ENCODE results near the gene ALDH3A2. TPM values are rescaled to one million over a fixed set of nuclear protein-coding genes. Genes with fewer than 3 reads are reported as not detected.

ALDH3A2 gene
- total RNA-seq, 1 donor from 2014 or later = 38.1 TPM

DNA sequence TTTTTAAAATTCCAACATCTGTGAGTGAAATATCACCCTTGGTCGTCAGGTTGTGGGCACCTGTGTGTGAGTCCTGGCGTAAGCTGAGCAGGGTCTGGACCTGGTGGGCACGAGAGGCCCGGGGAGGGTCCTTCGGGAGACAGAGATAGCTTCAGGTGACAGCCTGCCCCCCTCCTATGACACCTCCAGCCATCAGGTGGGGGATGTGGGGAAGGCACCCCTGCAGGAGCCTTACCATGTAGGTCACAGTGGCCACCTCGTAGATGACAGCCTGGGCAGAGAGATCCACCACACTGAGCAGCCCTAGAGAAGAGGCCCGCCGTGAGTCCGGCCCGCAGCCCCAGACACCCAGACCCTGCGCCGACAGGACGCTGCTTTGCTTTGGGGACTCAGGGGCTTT, 56.6 kb downstream of the ALDH3A2 start:
- Mint-ChIP-seq H3K36me3 (ENCODE audit: low read depth) (no peaks in the 10 kb centered on the region), H3K4me3 (no peak overlapping the region), H3K27ac (no peak overlapping the region), H3K27me3 (ENCODE audit: insufficient read depth) (no peaks in the 10 kb centered on the region), H3K4me1 (ENCODE audit: low read depth) (no peaks in the 10 kb centered on the region), H3K9me3 (no peaks in the 10 kb centered on the region)
- intact Hi-C loops (cut with micrococcal nuclease) = no loop called here
- no peak for DNase-seq (ENCODE audit: low spot score)

DNA sequence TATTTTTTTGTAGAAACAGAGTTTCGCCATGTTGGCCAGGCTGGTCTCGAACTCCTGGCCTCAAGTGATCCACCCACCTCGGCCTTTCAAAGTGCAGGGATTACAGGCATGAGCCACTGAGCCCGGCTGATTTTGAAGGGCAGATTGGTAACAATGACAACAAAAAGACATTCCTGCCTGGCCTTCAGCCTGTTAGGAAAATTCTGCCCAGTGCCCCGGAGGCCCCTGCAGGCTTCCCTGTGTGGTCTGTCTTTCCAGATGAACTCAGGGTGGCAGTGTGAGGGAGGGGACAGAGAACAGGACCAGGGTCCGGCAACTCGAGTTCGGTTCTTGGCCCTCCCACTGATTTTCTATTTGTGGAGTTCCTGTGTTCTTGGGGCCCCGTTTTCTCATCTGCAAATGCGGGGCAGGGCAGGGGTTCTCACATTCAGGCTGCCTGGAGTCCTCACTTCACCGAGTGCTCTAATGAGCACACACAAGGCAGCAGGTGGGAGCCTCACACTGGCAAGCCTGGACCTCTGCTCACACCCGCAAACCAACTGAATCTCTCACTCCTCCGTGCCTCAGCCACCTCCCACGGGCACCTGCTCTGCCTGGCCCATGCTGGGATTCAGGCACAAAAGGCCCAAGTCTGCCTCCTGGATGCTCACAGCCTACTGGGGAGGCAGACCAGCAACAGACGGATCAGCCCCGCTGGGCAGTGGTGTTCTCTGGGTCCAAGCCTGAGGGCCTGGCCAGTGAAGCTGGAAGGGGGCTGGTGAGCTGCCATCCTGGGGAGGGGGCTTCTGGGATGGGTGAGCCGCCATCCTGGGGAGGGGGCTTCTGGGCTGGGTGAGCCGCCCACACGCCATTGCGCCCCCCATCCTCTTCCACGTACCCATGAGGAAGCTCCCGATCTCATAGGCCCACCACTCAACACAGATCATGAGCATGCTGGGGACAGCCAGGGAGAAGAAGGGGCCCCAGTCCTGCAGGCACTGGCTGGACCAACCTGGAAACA, 57.5 kb downstream of the ALDH3A2 start:
- Mint-ChIP-seq H3K4me3 (no peak overlapping the region), H3K9me3 (no peaks in the 10 kb centered on the region), H3K4me1 (ENCODE audit: low read depth) (no peaks in the 10 kb centered on the region), H3K27me3 (ENCODE audit: insufficient read depth) (no peaks in the 10 kb centered on the region), H3K36me3 (ENCODE audit: low read depth) (no peaks in the 10 kb centered on the region), H3K27ac (no peak overlapping the region)
- no peak for DNase-seq (ENCODE audit: low spot score)
- intact Hi-C loops (cut with micrococcal nuclease) = no loop called here

DNA sequence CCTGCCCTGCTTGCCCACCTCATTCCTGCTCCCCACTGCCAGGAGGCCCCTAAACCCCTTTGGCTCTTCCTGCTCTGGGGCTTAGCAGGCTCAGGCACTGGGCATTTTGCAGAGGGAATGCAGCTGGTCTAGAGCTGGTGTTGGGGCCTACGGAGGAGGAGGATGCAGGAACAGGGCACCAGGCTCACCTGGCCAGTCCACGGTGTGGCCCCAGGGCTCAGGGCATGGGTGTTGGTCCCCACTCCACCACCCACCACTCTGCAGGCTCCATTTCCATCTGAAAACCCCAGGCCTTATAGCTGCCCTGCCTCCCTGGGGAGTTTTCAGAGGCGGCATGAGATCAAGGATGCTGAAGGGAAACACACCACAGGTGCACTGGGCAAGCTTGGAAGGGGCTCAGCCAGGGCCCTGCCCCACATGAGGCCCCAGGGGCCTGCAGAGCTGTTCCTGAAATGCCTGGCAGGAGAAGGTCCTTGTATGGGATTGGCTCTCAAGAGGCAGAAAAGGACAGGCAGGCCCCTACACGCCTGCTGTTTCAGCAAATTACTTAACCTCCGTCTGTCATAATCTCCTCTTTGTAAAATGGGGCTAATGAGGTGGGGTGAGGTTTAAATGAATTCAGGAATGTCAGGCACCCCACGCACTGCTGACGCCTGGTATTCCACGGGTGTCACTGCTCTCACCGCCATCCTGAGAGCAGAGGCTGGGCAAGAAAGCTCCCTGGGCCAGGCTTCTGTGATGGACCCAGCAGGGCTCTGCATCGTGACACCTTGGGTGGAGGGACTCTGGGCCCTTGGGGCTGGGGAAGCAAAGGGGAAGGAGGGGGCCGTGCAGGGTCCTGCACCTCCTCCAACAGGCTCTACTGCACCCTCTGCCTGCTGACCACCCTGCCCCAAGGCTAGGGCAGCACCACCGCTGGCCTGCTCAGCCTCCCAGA, 58.5 kb downstream of the ALDH3A2 start:
- Mint-ChIP-seq H3K27me3 (ENCODE audit: insufficient read depth) (no peaks in the 10 kb centered on the region), H3K4me1 (ENCODE audit: low read depth) (no peaks in the 10 kb centered on the region), H3K4me3 (no peak overlapping the region), H3K27ac (no peak overlapping the region), H3K9me3 (no peaks in the 10 kb centered on the region), H3K36me3 (ENCODE audit: low read depth) (no peaks in the 10 kb centered on the region)
- no peak for DNase-seq (ENCODE audit: low spot score)
- intact Hi-C loops (cut with micrococcal nuclease) = no loop called here

DNA sequence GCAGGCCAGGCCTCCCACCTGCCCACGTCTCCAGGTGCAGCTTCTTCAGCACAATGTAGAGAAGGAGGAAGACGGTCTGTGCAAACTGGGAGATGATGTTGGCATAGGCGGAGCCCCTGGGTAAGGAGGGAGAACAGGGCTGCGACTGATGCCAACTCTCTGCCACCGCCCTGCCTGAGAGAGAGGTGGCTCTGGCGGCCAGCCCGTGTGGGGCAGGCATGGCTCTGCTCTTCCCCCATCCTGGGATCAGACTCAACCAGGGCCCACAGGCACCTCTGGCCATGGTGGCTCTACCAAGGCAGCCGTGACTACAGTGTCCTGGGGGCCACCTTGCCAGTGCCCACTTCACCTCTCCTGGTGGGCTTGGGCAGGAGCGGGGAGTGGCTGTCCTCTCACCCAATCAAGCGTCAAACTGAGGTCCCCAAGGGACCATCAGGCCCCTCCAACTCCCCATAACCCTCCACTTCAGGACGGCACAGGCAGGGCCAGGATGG, 59.2 kb downstream of the ALDH3A2 start:
- H3K27me3 Mint-ChIP-seq (ENCODE audit: insufficient read depth) = no peaks in the 10 kb centered on the region
- no peak for DNase-seq (ENCODE audit: low spot score)
- no peaks in the 10 kb centered on the region for H3K4me1 Mint-ChIP-seq (ENCODE audit: low read depth)
- H3K36me3 Mint-ChIP-seq (ENCODE audit: low read depth) = no peaks in the 10 kb centered on the region
- no peaks in the 10 kb centered on the region for H3K9me3 Mint-ChIP-seq
- no peak overlapping the region for H3K27ac Mint-ChIP-seq
- no peak overlapping the region for H3K4me3 Mint-ChIP-seq
- intact Hi-C loops (cut with micrococcal nuclease) = no loop called here

DNA sequence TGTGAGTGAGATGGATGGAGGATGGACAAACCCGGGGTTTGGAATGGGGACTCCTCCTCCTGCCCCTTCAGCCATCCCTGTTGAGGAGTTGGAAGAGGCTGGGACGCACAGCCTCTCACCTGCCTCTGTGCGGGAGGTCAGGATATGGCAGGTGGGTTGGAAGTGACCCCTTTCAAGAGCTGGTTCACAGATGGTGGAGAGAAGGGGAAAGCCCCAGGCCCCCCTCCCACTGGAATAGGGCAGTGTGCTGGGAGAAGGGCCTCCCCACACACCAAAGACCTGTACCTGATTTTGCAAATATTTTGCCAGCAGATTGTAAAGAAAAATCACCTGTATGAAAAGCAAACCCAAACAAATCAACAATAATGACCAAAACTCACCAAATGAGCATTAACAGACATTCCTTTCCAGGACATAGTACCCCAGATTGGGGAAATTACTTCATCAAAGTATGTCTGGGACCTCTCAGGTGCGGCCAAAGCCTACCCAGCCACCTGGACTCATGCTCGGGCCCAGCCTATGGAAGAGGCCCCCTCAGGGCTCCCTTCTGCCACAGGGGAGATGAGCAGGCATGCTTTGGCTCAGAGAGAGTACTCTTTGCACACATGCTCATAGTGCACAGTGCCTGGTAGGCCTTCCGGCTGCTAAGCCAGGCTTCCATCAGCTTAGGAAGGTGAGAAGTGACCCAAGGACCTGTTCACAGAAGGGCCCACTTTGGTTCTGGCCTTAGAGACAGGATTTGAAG, 60.1 kb downstream of the ALDH3A2 start:
- Mint-ChIP-seq H3K27me3 (ENCODE audit: insufficient read depth) (no peaks in the 10 kb centered on the region), H3K36me3 (ENCODE audit: low read depth) (no peaks in the 10 kb centered on the region), H3K4me3 (no peak overlapping the region), H3K4me1 (ENCODE audit: low read depth) (no peaks in the 10 kb centered on the region), H3K27ac (no peak overlapping the region), H3K9me3 (no peaks in the 10 kb centered on the region)
- DNase-seq (ENCODE audit: low spot score) = no peak
- intact Hi-C loops (cut with micrococcal nuclease) = no loop called here

DNA sequence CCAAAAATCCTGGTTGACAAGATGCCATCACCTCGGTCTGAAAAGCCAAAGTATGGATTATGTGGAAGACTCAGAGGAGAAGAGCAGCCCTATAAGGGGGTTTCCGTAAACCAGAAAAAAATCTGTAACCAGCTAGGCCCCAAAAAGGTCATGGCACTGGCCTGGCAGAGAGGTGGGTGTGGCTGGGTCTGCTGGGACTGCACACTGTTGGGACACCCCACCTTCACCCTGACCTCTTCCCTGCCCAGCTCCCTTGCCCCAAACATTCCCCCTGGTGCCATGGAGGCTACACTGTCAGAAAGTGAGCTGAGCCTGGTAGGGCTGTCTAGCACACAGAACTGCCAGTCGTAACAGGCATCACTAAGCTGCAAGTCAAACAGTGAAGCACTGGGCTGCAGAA, 61.3 kb downstream of the ALDH3A2 start:
- no peaks in the 10 kb centered on the region for H3K27me3 Mint-ChIP-seq (ENCODE audit: insufficient read depth)
- H3K4me1 Mint-ChIP-seq (ENCODE audit: low read depth) = no peaks in the 10 kb centered on the region
- no peak overlapping the region for H3K4me3 Mint-ChIP-seq
- H3K9me3 Mint-ChIP-seq = no peaks in the 10 kb centered on the region
- intact Hi-C loops (cut with micrococcal nuclease) = no loop called here
- no peak for DNase-seq (ENCODE audit: low spot score)
- no peak overlapping the region for H3K27ac Mint-ChIP-seq
- H3K36me3 Mint-ChIP-seq (ENCODE audit: low read depth) = no peaks in the 10 kb centered on the region

DNA sequence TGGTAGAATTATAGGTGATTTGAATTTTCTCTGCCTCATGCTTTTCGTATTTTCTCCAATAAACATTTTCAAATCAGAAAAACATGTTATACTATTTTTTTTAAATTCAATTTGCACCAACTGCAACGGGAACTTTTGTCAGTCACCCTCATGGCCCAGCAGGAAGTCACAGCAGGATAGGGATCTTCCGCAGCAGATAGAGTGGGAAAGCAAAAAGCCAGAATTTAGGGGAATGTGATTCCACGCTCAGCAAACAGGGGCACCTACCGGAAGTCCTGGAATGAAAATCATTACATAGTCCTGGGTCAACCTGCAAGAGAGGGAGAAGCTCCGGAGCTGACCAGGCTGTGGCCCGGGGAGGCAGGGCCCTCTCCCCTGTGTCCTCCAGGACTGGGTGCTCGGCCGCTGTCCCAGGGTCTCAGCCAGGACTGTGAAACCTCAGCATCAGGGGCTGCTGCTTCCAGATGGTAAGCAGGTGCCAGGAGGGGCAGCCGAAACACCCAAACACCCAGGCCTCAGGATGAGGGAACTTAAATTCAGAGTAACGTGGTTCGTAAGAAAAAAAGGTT, 64.0 kb downstream of the ALDH3A2 start:
- intact Hi-C loops (cut with micrococcal nuclease) = no loop called here
- Mint-ChIP-seq H3K4me1 (ENCODE audit: low read depth) (no peaks in the 10 kb centered on the region), H3K27me3 (ENCODE audit: insufficient read depth) (no peaks in the 10 kb centered on the region), H3K4me3 (no peak overlapping the region), H3K36me3 (ENCODE audit: low read depth) (no peaks in the 10 kb centered on the region), H3K27ac (no peak overlapping the region), H3K9me3 (no peaks in the 10 kb centered on the region)
- no peak for DNase-seq (ENCODE audit: low spot score)

DNA sequence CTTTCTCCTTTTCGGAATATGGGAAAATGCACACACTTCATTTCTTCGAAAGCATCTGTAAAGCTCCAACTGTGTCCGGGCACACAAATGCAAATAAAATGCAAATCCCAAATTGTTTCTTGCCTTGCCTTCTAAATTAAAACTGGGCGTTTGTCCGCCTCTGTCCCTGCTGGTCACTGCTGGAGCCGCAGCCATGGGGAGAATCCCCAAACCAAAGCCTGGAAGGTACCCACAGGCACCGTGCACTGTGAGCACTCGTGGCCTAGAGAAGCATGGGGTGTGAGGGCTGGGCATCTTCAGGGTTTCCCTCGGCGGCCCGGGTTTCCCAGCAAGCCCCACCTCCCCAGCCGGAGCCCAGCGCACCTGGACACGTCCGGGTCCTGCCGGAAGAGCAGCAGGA, 64.9 kb downstream of the ALDH3A2 start:
- Mint-ChIP-seq H3K4me3 (no peak overlapping the region), H3K36me3 (ENCODE audit: low read depth) (no peaks in the 10 kb centered on the region), H3K4me1 (ENCODE audit: low read depth) (no peaks in the 10 kb centered on the region), H3K9me3 (no peaks in the 10 kb centered on the region), H3K27me3 (ENCODE audit: insufficient read depth) (no peaks in the 10 kb centered on the region), H3K27ac (no peak overlapping the region)
- intact Hi-C loops (cut with micrococcal nuclease) = no loop called here
- DNase-seq (ENCODE audit: low spot score) = no peak

DNA sequence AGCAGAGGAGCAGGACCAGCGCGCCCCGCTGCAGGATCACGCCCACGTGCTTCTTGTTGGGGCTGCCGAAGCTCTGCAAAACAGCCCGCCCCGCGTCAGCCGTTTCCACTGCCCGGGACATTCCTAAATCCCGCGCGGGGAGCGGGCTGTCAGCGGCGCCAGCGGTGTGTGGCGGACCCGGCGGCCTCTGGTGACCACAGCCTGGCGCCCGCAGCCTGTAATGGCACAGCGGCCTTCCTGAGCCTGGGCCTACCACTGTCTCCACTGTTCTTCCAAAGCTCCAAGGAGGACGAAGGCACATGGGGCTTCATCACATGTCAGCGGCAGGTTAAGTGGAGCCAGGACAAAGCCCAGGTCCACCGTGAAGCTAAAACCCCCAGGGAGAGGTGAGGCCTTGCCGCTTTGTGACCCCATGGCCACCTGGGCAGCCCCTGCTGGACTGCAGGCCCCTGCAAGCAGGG, 65.4 kb downstream of the ALDH3A2 start:
- no peak overlapping the region for H3K27ac Mint-ChIP-seq
- H3K4me1 Mint-ChIP-seq (ENCODE audit: low read depth) = no peaks in the 10 kb centered on the region
- H3K27me3 Mint-ChIP-seq (ENCODE audit: insufficient read depth) = no peaks in the 10 kb centered on the region
- H3K36me3 Mint-ChIP-seq (ENCODE audit: low read depth) = no peaks in the 10 kb centered on the region
- no peaks in the 10 kb centered on the region for H3K9me3 Mint-ChIP-seq
- no peak for DNase-seq (ENCODE audit: low spot score)
- intact Hi-C loops (cut with micrococcal nuclease) = no loop called here
- no peak overlapping the region for H3K4me3 Mint-ChIP-seq

DNA sequence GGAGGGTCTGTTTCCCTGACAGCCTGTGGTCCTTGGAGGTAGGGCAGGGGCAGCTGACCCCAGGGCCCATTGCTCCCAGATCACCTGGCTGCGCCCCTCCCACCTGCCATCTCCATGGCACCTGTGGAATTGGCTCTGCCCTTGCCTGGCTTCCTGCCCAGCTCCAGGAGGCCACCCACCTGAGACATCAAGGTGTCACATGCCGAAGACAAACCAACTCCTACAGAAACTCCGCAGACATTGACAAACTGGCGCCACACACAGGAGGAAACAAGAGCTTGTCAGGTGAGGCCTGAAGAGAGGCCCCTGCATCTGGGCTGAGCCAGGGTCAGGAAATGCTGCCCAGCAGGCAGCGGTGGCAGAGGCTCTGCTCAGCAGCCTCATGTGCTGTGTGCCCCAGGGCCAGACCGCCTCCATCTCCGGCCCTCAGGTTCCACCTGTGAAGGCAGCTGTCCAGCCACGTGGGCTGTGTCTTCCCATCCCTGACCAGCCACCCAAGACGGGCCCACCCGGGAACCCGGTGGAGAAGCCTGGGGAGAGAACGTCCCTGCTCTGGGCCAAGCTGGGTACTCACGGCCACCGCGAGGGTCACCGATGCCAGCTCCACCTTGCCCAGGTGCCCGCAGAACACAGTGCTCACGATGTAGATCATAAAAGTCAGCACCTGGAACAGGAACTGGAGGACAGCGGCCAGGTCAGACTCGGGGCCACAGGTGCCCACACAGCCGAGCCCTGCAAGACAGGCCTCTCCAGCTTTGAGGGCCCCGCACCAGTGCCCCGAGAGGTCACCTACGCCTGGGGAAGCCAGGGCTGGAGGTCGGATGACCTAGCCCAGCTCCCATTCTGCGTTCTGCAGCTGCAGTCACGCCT, 66.2 kb downstream of the ALDH3A2 start:
- intact Hi-C loops (cut with micrococcal nuclease) = no loop called here
- DNase-seq (ENCODE audit: low spot score) = no peak
- Mint-ChIP-seq H3K27ac (no peak overlapping the region), H3K4me1 (ENCODE audit: low read depth) (no peaks in the 10 kb centered on the region), H3K9me3 (no peaks in the 10 kb centered on the region), H3K36me3 (ENCODE audit: low read depth) (no peaks in the 10 kb centered on the region), H3K27me3 (ENCODE audit: insufficient read depth) (no peaks in the 10 kb centered on the region), H3K4me3 (no peak overlapping the region)

DNA sequence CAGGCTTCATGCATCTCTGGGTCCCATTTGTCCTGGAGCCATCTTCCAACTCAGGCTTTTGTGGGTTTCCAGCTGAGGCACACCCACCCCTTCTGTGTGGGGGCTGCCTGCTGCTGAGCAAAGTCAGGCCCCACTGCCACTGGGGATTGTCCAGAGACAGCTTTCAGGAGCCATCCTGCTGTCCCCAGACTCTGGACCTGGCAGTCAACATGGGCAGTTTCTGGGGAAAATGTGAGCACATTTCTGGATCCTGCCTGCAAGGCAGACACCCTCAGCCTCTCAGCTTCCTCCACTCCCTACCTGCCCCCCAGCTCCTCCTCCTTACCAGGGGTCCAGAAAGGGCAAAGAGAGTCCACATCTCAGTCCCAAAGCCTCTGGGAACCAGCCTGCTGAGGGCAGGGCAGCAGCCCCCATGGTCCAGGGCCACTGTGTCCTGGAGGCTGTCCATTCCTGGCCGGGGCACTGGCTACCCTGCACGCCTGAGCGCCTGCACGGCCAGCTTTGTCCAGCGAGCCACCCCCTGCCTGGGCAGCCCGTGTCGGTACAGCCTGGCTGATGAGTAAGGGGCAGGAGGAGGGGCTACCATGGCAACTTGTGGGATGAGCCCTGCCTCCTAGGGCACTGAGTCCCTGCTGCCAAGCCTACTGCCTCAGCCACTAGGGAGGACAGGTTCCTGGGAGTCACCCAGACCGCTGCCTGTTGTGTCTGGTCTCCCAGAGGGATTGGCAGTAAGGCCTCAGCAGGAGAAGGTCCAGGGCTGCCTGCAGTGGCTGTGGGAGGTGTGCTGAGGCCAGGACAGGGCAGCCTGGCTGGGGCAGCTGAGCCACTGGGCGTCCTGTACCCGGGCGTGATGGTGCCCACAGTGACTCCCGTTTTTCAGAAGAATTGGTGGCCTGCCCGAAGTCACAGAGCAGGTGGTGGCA, 67.8 kb downstream of the ALDH3A2 start, which contains the start of gene SLC47A2:
Gene SLC47A2, minus strand, starts transcription at position 477 of the 923 bp plus-strand sequence. Its CDS starts 29 bp downstream, at position 448.
- Mint-ChIP-seq H3K36me3 (ENCODE audit: low read depth) (no peaks in the 10 kb centered on the region), H3K27me3 (ENCODE audit: insufficient read depth) (no peaks in the 10 kb centered on the region), H3K4me3 (no peak within 1 kb of the TSS), H3K9me3 (no peaks in the 10 kb centered on the region), H3K4me1 (ENCODE audit: low read depth) (no peaks in the 10 kb centered on the region), H3K27ac (no peak within 1 kb of the TSS)
- intact Hi-C loops (cut with micrococcal nuclease) = no loop called here
- no peak for DNase-seq (ENCODE audit: low spot score)

Measured in activated T-helper 1 cell treated with anti-CD3 and anti-CD28 coated beads, Interleukin-12 subunit alpha, Interleukin-12 subunit beta, Interleukin-2, Interleukin-4 antibody, amounts not matched to agents 30 ng/mL and 10 ng/mL and 1 ng/mL, durations not matched to agents 14 hours and 24 hours and 36 hours (primary cell).